8988T (cell line): ENCODE data around the gene TBPL1.
A peak's percentile ranks its signal among the peaks of the same experiment; 100 is the strongest.
"Not testable (repeated sequence)": the region's sequence is repeated elsewhere in the genome, so short reads cannot be mapped to it uniquely, and the experiment has no call there.

Source experiments
- DNase-seq: peaks from one replicate; pipeline ENCODE4 v3.0.0; 2011

Gene TBPL1

GRCh38 chr6:133952815-133953633 lies at the start of gene TBPL1:
TSS of gene TBPL1 (plus strand) at chr6:133953224. CDS start at chr6:133980126, 26,902 bp downstream.
- peak; percentile 55 for DNase-seq

- DNase-seq, result no peak
Observed at GRCh38 chr6:133903855-133904254, 49.2 kb upstream of the TBPL1 start.

- no peak for DNase-seq
Observed at GRCh38 chr6:133906050-133906449, 47.0 kb upstream of the TBPL1 start.

DNA sequence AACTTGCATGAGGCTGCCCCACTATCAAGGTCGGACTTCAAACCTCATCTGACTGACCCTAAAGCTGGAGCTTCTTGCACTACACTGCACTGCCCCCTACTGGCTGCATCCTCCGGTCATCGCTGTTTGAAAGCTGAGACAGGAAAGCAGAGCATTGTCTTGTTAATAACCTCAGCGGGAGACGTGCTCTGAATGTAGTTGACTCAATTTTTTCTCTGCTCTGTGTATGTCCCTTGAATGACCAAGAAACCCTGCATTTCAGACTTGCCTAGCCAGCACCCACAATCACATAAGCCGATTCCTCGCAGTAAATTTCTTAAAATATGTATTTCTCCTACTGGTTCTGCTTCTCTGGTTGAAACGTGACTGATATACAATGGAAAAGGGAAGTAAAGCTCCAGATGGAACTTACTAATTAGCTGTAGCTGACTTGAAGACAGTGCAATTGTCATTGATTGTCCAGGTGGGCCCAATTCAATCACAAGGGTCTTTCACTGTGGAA lies 36.3 kb upstream of the TBPL1 start:
- no peak for DNase-seq

DNA sequence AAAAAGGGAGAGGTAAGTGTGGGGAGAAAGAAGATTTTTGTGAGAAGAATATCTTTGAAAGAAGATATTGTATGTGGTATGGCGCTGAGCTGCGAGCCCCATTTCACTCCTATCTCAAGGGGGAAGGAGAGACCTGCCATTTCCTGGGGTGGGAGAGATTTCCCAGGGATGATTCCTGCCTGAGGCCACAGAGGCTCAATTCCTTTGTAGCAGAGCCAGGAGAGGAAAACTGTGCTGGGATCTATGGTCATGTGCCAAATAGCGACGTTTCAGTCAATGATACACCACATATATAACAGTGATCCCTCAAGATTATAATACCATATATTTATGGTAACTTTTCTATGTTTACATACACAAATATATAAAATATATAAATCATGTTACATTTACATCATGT lies 35.2 kb upstream of the TBPL1 start:
- DNase-seq, result no peak

GRCh38 chr6:133918208-133918930 lies 34.7 kb upstream of the TBPL1 start:
- DNase-seq, result no peak

- DNase-seq, result no peak
Observed at GRCh38 chr6:133919362-133919761, 33.7 kb upstream of the TBPL1 start.

- DNase-seq, result peak; percentile 61
Observed at GRCh38 chr6:133921249-133921859, 31.7 kb upstream of the TBPL1 start.

- DNase-seq, result no peak
Observed at GRCh38 chr6:133923938-133924593, 29.0 kb upstream of the TBPL1 start.

DNA sequence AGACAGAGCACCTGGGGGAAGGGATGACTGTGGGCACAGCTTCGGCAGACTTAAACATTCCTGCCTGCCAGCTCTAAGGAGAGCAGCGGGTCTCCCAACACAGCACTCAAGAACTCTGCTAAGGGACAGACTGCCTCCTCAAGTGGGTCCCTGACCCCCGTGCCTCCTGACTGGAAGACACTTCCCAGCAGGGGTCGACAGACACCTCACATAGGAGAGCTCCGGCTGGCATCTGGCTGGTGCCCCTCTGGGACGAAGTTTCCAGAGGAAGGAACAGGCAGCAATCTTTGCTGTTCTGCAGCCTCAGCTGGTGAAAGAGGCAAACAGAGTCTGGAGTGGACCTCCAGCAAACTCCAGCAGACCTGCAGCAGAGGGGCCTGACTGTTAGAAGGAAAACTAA lies 21.8 kb upstream of the TBPL1 start:
- not testable (repeated sequence) for DNase-seq

GRCh38 chr6:133936352-133936751 lies 16.7 kb upstream of the TBPL1 start:
- DNase-seq, result not testable (repeated sequence)

DNA sequence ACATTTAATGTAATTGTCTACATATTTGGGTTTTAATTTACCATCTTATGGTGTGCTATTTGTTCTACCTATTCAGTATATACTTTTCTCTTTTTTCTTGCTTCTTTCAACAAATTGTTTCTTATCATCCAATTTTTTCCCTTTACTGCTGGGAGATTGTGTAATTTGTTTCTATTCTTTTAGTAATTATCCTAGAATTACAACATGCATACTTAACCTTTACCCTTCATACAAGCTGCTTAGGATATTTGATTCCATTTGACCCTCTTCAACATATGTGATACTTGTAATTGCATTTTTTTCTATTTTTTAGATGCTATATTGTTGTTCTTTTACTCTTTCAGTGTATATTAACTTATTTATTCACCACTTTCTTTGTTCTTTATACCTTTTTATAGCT lies 15.1 kb upstream of the TBPL1 start:
- no peak for DNase-seq

GRCh38 chr6:133938533-133938932 lies 14.5 kb upstream of the TBPL1 start:
- DNase-seq, result no peak

- DNase-seq, result no peak
Observed at GRCh38 chr6:133939778-133940667, 13.0 kb upstream of the TBPL1 start.

GRCh38 chr6:133945158-133945557 lies 7.9 kb upstream of the TBPL1 start:
- no peak for DNase-seq

DNA sequence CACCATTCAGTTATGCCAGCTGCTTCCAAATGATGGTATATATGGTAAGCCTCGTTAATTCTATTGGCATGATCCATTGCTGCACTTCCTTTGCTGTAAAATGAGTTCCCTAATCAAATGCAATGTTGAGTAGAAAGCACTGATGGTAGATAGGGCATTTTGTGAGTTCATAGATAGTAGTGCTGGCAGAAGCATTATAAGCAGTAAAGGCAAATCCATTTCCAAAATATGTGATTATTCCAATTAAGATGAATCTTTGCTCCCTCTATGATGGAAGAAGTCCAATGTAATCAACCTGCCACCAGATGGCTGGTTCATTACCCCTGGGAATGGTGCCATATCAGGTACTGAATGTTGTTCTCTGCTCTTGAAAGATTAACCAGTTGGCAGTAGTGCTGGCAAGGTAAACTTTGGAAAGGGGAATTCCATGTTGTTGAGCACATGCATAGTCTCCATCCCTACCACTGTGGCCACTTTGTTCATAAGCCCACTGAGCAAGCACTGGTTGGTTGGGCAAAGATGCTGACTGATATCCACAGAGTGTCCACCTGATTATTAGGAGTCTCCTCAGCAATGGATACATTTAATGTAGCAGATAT lies 5.6 kb upstream of the TBPL1 start:
- no peak for DNase-seq

GRCh38 chr6:133948472-133948871 lies 4.6 kb upstream of the TBPL1 start:
- DNase-seq, result no peak

- DNase-seq, result no peak
Observed at GRCh38 chr6:133951227-133951626, 1.8 kb upstream of the TBPL1 start.

DNA sequence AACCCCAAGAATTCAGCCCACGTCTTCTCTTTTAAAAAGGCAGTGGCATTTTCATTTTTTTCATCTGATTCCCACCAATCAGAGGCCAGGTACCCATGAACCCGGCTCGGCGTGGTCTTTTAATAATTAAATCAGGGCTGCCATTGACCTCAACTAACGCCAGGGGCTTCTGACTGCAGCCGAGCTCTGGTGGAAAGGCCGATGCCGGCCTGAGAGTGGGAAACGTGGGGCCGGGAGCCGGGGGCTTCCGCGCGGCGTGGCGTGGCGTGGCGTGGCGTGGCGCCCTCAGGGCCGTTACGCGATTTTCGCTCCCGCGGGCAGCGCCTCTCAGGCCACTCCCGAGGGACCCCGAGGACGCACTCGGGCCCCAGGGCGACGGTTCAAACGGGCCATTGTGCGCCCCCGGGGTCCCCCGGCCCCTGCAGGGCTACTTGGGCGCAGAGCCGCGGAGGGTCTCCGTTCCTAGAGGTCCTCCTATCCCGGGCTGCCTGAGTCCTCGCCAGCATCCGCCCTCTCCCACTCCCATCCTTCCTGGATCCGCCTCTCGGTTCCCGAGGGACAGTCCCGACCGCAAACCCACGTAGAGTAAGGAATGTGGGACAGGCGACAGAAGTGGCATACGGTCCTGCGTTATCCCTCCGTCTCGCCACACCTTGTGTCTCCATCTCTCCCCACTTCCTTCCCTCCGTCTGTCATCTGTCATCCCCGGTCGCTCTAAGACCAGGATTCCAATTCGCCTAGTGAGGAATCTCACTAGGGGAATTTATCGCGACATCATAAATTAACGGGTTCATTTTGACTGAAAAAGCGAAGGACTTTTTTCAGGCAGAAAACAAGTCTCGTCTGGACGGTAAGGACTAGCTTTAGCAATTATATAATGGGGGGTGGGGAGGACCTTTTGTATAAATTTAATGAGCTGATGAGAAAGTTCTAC lies 876 bp upstream of the TBPL1 start:
- DNase-seq, result peak; percentile 28

DNA sequence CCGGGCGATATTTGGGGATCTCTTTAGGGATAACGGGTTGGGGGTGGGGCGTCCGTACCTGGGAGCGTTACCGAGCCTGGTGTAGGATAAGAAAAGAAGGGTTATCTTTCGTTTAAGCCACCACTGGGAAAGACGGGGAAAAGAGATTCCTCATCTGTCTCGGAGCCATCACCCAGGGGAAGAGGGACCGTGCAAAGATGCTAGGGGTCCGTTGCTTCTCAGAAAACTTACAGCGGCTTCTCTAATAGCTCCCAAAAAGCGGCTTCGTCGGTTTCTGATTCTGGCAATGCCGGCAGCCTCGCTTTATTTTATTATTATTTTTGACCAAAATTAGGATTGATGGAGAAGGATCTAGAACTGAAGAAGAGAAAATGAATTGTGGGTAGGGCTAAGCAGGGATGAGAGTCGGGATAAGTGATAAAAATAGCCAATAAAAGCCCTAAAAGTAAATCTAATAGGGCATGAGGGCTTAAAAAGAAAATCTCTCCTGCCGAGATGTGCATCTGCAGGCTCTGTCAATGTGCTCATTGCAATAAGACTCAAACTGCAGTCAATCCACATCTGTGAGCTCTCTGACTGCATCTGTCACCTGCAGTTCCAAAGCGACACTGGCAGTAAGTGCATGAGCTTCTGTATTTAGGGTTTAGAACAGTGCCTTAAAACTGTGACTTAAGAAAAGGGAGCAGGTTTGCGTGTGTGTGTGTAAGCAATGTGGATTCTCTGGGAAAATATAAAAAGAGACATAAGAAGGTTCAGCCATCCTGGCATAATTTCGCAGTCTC lies 801 bp downstream of the TBPL1 start:
- no peak for DNase-seq
